Islet precursor cell (in vitro differentiated cells): ENCODE results near the gene RNF223.
A peak's percentile ranks its signal among the peaks of the same experiment; 100 is the strongest.
"Not testable (repeated sequence)": the region's sequence is repeated elsewhere in the genome, so short reads cannot be mapped to it uniquely, and the experiment has no call there.

ENCODE experiments used
- DNase-seq: peaks from one replicate; pipeline ENCODE4 v3.0.0-alpha.2; 2018

Gene RNF223

DNA sequence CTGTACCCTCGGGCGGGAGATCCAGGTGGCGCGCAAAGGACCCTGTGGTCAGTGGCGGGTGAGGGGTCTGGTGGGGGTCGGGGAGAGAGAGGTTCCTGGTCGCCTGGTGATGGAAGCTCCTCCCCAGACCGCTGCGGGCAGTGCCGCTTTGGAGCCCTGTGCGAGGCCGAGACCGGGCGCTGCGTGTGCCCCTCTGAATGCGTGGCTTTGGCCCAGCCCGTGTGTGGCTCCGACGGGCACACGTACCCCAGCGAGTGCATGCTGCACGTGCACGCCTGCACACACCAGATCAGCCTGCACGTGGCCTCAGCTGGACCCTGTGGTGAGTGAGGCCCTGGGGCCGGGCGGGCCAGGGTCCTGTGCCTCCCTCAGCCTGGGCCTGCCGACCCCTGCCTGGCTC is 30.7 kb downstream of the RNF223 start:
- DNase-seq = no peak

DNA sequence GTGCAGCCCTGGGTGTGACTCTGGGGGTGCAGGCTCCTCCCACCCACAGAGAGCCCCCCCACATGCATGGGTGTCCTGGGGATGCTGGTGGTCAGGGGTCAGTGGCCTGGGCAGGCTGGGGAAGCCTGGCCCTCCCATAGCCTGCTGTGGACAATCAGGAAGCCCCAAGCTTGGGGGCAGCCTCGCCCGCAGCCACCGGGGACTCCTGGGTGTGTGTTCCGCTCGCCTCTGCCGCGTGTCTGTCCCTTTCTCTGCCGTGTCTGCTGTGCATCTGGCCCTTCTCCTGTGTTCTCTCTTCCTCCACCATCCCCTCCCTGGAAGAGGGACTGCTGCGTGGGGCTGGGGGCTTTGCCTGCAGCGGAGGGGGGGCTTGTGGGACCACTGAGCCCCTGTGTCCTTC is 31.3 kb downstream of the RNF223 start:
- DNase-seq = no peak

DNA sequence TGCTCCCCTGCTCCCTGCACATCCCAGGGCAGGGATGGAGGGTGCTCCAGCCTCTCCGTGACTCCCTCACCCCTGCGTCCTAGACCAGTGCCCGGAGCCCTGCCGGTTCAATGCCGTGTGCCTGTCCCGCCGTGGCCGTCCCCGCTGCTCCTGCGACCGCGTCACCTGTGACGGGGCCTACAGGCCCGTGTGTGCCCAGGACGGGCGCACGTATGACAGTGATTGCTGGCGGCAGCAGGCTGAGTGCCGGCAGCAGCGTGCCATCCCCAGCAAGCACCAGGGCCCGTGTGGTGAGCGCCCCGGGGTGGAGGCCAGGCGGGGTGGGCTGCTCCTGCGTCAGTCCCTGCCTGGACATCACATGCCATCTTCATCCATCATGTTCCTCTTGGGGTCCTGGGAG is 32.2 kb downstream of the RNF223 start:
- no peak for DNase-seq

DNA sequence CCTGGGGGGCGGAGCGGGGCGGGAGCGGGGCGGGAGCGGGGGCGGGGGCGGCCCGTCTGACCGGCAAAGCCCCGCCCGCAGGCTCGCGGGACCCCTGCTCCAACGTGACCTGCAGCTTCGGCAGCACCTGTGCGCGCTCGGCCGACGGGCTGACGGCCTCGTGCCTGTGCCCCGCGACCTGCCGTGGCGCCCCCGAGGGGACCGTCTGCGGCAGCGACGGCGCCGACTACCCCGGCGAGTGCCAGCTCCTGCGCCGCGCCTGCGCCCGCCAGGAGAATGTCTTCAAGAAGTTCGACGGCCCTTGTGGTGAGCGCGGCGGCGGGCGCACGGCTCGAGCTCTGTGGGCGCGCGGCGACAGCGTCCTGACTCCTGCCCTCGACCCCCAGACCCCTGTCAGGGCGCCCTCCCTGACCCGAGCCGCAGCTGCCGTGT is 33.0 kb downstream of the RNF223 start:
- no peak for DNase-seq

DNA sequence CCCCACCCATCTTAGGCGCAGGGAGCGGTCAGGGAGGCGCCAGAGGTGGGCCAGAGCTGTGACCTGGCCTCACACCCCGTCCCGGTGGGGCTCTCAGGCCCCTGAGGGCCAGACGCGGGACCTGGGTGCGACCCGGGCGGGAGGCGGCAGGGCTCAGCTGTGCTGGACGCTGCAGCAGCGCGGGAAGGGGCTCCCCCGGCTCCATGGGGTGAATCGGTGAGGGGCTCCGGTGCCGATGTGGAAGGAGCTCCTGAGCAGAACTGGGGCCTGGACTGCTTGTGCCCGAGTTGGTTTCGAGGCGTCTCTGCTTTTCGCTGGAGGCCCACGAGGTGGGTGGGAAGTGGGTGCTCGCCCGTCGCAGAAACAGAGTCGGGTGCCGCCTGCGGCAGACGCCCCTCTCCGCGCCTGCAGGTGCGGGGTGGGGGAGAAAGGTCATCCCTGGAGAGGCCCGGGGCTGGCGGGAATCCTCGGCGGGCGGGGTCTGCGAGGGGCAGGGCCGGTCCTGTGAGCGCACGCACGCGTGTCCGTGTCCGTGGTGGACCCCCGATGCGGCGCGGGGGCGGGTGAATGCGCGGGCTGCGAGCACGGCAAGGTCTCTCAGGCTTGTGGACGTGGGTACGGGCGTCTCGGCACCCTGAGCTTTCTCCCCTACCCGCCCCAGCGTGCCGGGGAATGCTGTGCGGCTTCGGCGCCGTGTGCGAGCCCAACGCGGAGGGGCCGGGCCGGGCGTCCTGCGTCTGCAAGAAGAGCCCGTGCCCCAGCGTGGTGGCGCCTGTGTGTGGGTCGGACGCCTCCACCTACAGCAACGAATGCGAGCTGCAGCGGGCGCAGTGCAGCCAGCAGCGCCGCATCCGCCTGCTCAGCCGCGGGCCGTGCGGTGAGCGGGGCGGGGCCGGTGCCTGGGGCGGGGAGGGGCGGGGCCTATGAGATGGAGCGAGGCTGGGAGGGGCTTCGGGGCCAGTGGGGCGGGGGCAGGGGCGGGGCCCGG is 33.8 kb downstream of the RNF223 start:
- peak; percentile 96 for DNase-seq

DNA sequence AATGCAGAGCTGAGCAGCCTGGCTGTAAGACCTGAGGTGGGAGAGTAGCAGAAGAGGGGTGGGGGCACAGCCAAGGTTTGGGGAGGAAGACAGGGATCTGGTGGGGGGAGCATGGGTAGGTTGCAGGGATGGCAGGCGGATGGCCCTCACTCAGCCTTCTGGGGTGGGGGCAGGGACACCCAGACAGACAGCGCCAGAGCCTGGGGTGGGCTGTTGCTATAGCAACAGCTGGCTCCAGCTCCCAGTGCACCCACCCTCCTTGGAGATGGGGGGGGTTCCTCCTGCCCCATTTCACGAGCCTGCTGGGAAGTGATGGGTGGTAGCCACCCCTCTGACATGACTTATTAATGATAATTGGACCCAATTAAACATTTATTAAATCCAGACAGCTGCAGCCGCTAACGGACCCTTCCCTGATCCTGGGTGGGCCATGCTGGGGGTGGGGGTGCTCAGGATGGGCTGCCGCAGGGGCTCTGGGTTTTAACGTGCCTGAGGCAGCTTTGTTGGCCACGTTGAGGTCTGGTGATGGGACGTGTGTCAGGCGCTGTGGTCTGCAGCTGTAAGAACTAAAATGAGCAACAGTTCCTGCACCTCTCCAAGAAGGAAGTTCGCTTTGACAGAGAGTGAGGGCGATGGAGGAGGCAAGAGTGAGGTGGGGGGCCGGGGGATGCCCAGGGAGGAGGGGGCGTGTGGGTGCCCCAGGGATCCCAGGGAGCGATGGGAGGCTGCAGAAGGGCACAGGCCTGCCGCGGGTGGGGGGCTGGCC is 34.8 kb downstream of the RNF223 start:
- no peak for DNase-seq

DNA sequence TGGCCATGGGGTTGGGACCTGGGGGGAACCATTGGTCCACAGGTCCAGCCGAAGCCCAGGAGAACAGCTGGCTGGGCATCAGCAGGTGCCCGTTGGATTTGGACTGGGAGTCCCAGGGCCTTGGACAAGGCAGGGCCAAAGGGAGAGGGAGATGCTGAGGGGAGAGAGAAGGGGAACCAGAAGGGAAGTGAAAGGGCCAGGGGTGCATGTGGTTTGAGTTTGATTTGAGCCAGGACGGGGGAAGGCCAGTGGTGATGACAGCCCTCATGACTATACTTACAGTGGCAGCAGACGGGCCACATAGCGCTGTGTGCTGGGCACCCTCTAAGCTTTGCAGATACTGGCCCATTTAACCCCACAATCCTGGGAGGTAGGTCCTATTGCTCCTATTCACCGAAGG is 35.4 kb downstream of the RNF223 start:
- no peak for DNase-seq

DNA sequence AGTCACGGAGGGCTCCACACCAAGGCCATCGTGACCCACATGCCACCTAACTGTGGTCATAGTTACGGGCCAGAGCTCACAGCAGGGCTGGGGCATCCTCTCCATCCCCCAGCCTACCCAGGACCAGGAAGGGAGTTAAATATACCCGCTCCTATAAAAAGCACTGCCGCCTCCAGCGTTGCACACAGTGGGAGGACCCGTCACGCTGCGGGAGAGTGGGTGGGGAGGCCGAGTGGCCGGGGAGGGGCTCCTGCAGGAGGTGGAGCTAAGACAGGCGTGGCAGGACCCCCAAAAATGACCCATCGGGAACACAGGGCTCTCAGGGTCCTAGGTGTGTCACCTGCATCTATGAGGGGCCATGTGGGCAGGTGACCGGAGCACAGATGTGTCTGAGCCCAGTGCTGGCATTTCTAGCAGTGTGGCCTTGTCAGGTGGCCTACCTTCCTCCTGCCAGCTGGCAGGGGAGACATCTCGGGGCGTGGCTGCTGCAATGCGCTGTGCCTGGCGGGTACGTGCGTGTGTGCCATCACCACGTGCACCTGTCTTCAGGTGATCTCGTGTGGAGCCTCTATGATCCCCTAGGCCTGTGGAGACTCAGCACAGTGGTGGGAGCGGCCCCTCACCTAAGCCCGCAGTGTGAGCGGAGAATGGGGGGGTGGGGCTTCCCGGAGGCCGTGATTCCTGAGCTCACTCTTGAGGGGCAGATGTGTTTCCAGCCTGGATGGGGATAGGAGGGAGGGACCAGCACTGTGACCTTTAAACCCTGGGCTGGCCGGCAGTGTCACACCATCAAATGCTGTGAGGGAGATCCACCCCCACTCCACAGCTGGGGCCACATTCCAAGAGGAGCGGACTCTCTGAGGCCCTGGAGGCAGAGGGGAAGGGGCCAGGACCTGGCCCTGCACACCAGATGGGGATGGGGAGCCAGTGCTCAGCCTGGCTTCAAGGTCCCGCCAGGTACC is 36.5 kb downstream of the RNF223 start:
- no peak for DNase-seq

DNA sequence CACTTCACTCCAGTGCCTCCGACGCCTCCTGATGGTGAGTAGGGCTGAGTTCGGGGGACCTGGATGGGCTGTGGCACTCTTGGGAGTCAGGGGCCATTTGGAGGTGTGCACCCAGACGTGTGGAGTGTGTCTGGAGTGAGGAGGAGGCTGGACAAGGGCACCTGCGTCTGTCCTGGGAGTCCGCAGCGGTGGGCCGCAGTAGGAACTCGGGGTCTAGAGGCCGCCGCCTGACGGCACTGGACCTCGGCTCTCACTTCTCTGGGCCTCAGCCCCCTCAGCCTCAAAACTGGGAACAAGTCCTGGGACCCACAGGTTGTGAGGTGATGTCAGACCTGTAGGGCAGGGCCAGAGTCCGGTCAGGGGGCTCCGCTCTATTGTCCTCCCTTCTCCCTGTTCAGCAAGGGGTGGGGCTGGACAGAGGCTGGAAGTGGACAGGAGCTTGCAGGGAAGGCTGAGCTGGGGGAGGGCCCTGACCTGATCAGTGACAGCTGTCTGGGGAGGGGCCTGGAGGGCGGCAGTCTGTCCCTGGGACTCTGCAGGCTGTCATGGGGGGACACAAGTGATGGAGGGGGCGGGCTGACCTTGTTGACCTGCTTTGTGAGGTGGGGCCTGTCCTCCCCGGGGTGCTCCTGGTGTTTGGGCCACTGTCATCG is 38.7 kb downstream of the RNF223 start:
- DNase-seq = no peak

DNA sequence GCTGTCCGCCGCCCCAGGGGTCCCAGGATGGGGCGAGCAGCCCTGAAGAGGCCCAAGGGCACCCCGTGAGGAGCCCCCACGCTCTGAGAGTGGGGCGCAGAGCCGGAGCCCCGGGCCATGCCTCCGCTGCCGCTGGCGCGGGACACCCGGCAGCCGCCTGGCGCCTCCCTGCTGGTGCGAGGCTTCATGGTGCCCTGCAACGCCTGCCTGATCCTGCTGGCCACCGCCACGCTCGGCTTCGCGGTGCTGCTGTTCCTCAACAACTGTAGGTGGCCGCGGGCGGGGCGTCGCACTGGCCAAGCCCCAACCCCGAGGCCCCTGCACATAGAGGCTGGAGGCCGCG is 39.7 kb downstream of the RNF223 start:
- no peak for DNase-seq

DNA sequence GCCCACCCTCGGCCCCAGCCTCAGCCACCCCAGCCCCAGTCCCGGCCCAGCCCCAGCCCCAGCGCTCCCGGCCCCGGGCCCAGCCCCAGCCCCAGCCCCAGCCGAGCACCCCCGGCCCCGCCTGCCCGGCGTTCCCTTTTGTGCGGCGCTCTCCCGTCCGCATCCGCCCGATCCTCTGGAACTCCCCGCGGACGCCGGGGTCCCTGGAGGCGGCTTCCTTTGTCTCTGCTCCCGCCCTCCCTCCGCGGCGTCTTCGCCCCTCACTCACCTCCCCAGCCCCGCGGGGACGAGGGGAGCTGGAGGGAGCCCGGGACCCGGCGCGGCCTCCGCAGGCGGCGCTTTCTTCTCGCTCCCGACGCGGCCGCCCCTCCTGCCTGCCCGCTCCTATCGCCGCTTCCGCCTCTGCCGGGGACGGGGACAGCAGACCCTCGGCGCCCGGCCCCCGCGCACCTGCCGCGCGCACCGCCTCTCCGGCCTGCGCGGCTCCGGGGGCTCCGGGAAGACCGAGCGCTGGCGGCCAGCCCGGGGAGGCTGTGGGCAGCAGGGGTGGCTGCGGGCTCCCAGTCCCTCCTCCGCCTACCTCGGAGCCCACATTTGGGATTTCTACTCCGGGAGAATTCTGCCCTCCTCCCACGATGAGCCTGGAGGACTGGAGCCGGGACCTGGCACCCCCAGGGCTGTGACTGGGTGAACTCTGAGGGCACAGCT is 40.2 kb downstream of the RNF223 start:
- no peak for DNase-seq

DNA sequence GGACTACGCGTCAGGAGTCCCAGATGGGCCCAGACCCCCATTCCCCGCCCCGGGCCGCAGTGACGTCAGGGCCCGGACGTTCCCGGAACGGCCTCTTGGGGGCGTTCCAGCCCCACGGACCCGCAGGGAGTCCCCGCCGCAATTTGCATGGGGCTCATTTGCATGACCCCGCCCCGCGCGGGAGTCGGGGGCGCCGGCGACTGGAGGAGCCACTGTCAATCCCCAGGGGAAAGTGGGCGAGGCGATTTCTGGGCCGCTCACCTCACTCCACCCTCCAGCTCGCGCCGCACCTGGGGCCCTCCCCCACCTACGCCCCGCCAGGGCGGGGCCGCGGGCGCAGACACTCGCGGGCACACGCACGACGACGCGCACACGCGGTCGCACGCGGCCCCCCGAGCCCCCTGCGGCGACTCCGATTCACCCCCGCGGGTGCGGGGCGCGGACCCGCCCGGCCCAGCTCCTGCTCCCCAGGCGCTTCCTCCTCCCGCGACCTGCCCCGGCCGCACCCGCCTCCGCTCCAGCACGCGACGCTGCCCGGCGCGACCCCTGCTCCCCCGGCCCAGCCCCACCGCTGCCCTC is 41.0 kb downstream of the RNF223 start:
- DNase-seq = peak; percentile 97

DNA sequence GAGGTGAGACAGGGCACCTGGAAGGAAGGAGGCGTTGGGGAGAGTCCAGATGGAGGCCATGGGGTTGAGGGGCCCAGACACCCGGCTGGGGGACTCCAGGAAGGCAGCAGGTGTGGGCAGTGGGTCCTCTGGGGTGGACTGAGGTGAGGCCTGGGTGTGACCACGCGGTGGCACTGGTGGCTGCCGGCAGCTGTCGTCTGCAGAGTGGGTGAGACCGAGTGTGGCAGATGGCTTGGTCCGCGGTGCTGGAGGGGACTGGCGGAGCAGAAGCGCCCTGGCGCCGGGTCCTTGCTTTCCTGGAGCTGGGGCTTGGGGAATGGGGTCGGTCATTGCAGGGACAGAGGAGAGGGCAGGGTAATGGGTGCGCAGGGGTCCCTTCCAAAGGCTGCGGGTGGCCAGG is 41.7 kb downstream of the RNF223 start:
- DNase-seq = no peak

DNA sequence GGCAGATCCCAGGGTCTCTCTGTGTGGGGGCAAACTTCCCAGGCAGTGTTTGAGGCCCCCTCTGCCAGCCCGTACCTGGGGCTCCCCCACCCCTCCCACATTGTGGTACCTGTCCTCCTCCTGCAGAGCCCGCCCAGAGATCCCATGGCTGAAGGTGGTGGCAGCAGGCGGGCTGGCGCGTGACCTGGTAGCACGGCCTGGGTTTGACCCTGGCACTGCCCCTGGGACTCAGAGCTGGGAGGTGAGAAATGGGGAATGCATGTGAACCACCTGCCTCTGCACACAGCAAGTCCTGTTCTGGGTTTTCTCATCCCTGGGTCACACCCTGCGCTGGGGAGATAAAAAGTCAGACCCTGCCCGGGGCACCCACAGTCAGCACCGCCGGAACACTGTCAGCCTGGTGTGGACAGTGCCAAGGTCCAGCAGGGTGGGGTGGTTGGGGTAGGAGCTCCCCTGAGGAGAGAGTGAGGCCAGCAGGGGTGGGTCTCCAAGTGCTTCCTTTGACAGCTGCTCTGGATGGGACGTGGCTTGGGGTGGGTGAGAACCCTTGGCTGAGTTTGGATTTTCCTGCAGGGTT is 42.4 kb downstream of the RNF223 start:
- no peak for DNase-seq

DNA sequence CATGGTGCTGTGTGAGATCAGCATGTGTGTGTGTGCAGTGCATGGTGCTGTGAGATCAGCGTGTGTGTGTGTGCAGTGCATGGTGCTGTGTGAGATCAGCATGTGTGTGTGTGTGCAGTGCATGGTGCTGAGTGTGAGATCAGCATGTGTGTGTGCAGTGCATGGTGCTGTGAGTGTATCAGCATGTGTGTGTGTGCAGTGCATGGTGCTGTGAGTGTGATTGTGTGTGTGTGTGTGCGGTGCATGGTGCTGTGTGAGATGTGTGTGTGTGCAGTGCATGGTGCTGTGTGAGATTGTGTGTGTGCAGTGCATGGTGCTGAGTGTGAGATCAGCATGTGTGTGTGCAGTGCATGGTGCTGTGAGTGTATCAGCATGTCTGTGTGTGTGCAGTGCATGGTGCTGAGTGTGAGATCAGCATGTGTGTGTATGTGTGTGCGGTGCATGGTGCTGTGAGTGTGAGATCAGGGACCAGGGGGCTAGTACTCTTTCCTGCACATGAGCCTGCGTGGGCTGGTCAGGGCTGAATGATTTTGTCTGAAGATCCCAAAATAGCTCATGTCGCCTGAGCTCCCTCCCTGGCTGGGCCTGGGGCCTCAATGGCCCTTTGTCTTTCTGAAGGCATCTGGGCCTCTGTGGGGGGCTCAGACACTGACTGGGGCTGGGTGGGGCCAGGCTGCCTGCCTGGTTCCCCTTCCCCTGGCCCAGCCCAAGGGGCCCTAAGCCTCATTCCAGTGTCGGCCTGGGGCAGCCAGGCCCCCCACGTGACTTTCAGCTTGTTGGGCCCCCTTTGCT is 43.0 kb downstream of the RNF223 start:
- DNase-seq = not testable (repeated sequence)

DNA sequence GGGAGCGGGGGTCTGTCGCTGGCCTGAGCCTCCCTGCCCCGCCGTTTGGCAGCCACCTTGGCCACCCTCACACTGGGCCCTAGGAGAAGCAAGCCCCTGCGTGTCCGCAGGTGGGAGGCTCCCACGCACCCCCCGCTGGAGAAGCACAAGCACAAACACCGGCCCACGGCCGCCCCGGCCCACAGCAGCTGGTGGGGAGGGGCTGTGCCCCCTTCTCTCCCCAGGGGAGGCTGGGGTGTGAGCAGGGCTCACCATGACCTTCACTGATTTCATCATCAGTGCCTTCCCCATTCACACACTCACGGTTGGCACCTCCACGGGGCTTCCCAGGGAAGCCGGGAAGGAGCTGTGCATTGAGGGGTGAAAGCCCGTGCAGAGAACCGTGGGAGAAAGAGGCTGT is 46.3 kb downstream of the RNF223 start:
- DNase-seq = no peak

DNA sequence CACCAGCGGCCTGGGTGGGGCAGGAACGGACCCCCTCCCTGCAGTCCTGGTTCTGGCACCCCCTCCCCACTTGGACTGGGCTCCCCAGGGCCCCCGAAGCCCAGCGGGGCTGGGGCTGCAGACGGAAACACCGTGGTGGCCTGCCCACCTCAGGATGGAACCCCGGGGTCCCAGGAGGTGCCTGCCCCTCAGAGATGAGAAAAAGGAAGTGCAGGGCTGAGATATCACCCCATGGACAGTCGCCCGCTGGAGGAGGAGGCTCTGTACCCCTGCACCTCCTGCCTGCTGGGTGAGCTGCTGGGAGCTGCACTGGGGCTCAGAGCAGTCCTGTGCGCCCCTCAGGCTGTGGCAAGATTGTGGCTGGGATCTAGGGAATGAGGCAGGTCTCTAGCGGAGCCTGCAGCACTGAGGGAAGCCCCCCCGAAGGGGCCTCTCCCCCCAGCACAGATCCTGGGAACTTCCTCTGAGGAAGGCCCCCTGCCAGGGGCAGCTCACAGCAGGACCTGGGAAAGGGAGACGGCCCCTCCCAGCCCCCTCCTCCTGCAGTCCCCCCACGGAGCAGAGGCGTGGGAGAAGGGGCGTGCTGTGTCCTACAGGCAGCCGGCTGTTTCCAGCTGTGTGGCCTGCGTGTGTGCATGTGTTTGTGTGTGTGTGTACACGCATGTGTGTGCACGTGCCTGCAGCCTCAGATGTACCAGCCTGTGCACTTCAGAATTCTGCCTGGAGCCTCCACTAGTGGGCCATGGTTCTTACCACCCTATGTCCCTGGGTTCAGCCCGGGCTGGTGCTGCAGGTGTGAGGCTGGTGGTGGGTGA is 47.3 kb downstream of the RNF223 start:
- no peak for DNase-seq

DNA sequence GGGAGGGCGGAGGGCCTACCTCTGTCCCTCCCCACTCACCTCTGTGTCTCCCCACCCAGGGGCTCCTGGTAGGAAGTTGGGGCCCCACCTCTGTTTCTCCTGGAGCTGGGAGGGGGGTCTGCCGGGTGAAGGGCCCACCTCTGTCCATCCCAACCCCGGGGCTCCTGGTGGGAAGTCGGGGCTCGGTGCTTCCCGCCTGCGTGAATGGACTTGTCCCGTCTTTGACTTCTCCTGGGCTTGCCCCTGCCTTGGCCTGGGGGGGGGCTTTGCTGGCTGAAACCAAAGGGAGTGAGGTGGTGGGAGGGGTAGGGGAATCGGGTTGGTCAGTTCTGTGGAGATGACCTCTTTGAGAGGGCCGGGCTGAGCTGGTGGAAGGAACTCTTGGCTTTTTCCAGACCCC is 48.4 kb downstream of the RNF223 start:
- no peak for DNase-seq
